OCI-LY7 (cell line): ENCODE data around the gene LGR6.

ENCODE experiments used
- CTCF ChIP-seq: fragments of 200-600 bp; sonication (generic); conservative IDR thresholded peaks from 2 replicates; pipeline ENCODE4 v1.5.1; 2014; ENCODE audit warnings: mild to moderate bottlenecking, antibody characterized with exemption, low read length, moderate library complexity, mixed read lengths
- EZH2phosphoT487 ChIP-seq: fragments of 200-600 bp; sonication (generic); IDR thresholded peaks from 2 replicates; pipeline ENCODE4 v1.6.1; 2018; ENCODE audit warnings: low read depth, borderline replicate concordance, mild to moderate bottlenecking, mixed run types, antibody characterized with exemption, low read length, moderate library complexity, mixed read lengths

DNA sequence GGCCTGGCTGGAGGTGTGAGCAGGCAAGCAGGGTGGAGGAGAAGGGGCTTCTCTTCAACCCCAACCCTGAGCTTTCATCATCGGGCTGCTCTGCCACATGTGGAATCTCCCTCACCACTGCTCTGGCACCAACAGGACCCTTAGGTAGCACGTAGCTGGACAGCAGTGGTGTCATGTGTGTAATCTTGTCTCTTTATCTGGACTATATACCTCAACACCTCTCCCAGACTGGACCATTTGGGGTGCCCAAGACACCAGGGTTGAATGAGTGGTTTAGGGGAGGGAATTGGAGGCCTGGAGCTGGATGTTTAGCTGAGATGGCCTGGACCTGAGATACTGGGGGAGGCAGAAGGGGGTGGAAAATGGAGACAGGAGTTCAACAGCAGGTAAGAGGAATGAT is 85.2 kb downstream of the LGR6 start:
- no peak for TF ChIP-seq CTCF
- TF ChIP-seq EZH2phosphoT487 = no peak
